ENCODE measurements around the gene C19orf38. TPM values are rescaled to one million over a fixed set of nuclear protein-coding genes. Genes with fewer than 3 reads are reported as not detected.

Gene C19orf38
- total and polyA plus RNA-seq, 2 donors (not counting 1 experiment from before 2014, with no cell fraction given) = 1.7 to 2.4 TPM

GRCh38 chr19:10852098-10852800, 4.0 kb downstream of the C19orf38 start:
- intact Hi-C loops (cut with micrococcal nuclease) = no loop called here
- WGBS (ENCODE audit: insufficient coverage) = 82% methylated on average over 5 of the region's 7 CpGs
- H4K20me1 ChIP-seq (ENCODE audit: control insufficient read depth, insufficient read depth, low read length, poor library complexity, severe bottlenecking) = no peaks in the 10 kb centered on the region
- peaks cover 0 to 10% (median 0%) of the 10 kb centered on the region in 4 experiments for H3K27me3 ChIP-seq (replicated peaks in 1 of 4; ENCODE audit: control extremely low read depth in 1 of 4, control insufficient read depth in 3 of 4, insufficient read depth in 4 of 4, low read length in 3 of 4)
- no peak overlapping the region for H3K4me3 ChIP-seq (ENCODE audit: control extremely low read depth in 1 of 5, extremely low read depth in 1 of 5, insufficient read depth in 1 of 5, low read depth in 2 of 5, low read length in 4 of 5)
- no peak overlapping the region for H3K27ac ChIP-seq (ENCODE audit: low read length in 2 of 2)
- Mint-ChIP-seq H3K9me3 (ENCODE audit: insufficient read depth) (no peaks in the 10 kb centered on the region), H3K27me3 (peaks cover 5% of the 10 kb centered on the region), H3K4me1 (peaks cover 3% of the 10 kb centered on the region), H3K27ac (no peak overlapping the region), H3K4me3 (no peak overlapping the region)
- no peaks in the 10 kb centered on the region for H3K79me2 ChIP-seq (ENCODE audit: control insufficient read depth, insufficient read depth, low read length)
- H3K9ac ChIP-seq (ENCODE audit: low read length) = no peak overlapping the region
- peaks cover 0 to 20% (median 0%) of the 10 kb centered on the region in 3 donors for H3K9me3 ChIP-seq (ENCODE audit: control extremely low read depth in 1 of 3, control insufficient read depth in 2 of 3, insufficient read depth in 1 of 3, low read length in 2 of 3)
- POLR2A ChIA-PET = no interaction called here
- DNase-seq (no peak), ATAC-seq (ENCODE audit: low read depth) (no peak)
- CTCF ChIA-PET = no interaction called here
- H3K4me2 ChIP-seq (replicated peaks; ENCODE audit: low read depth, low read length, poor library complexity, severe bottlenecking) = no peak overlapping the region
- H3K36me3 ChIP-seq (replicated peaks in 1 of 2; ENCODE audit: control extremely low read depth in 1 of 2, control insufficient read depth in 1 of 2, extremely low read depth in 1 of 2, insufficient read depth in 2 of 2, low read length in 1 of 2) = no peaks in the 10 kb centered on the region
- no peak overlapping the region for H2AFZ ChIP-seq (ENCODE audit: insufficient read depth, low read depth, low read length, poor library complexity, severe bottlenecking)
- TF ChIP-seq EZH2 (IDR thresholded peaks at IDR 0.05; ENCODE audit: borderline replicate concordance, insufficient read depth, low read depth, low read length, poor library complexity, severe bottlenecking) (no peak), CTCF (IDR thresholded peaks at IDR 0.05) (no peak)
- peaks cover 4 to 5% of the 10 kb centered on the region in 2 donors for H3K4me1 ChIP-seq (ENCODE audit: control insufficient read depth in 2 of 2, insufficient read depth in 2 of 2, low read length in 2 of 2)

GRCh38 chr19:10852941-10853340, 4.7 kb downstream of the C19orf38 start:
- POLR2A ChIA-PET = interaction anchor here (0.7 kb wide), 1 partner anchor 374 kb away, joined by 6 read pairs; no protein-coding TSS in a partner anchor
- no peak for DNase-seq
- Histone ChIP-seq H4K20me1 (ENCODE audit: control insufficient read depth, insufficient read depth, low read length, poor library complexity, severe bottlenecking) (no peaks in the 10 kb centered on the region), H3K9me3 (ENCODE audit: control extremely low read depth in 1 of 3, control insufficient read depth in 2 of 3, insufficient read depth in 1 of 3, low read length in 2 of 3) (peaks cover 0 to 13% (median 0%) of the 10 kb centered on the region in 3 donors), H3K27ac (ENCODE audit: low read length in 2 of 2) (no peak overlapping the region), H3K4me2 (replicated peaks; ENCODE audit: low read depth, low read length, poor library complexity, severe bottlenecking) (no peak overlapping the region), H3K79me2 (ENCODE audit: control insufficient read depth, insufficient read depth, low read length) (no peaks in the 10 kb centered on the region), H3K4me1 (ENCODE audit: control insufficient read depth in 2 of 2, insufficient read depth in 2 of 2, low read length in 2 of 2) (peaks cover 4 to 5% of the 10 kb centered on the region in 2 donors), H3K9ac (ENCODE audit: low read length) (no peak overlapping the region), H3K36me3 (replicated peaks in 1 of 2; ENCODE audit: control extremely low read depth in 1 of 2, control insufficient read depth in 1 of 2, extremely low read depth in 1 of 2, insufficient read depth in 2 of 2, low read length in 1 of 2) (no peaks in the 10 kb centered on the region), H2AFZ (ENCODE audit: insufficient read depth, low read depth, low read length, poor library complexity, severe bottlenecking) (no peak overlapping the region), H3K27me3 (replicated peaks in 1 of 4; ENCODE audit: control extremely low read depth in 1 of 4, control insufficient read depth in 3 of 4, insufficient read depth in 4 of 4, low read length in 3 of 4) (peaks cover 0 to 8% (median 0%) of the 10 kb centered on the region in 4 experiments), H3K4me3 (ENCODE audit: control extremely low read depth in 1 of 5, extremely low read depth in 1 of 5, insufficient read depth in 1 of 5, low read depth in 2 of 5, low read length in 4 of 5) (no peak overlapping the region)
- H3K4me1 Mint-ChIP-seq = peaks cover 3% of the 10 kb centered on the region
- no peak for ATAC-seq (ENCODE audit: low read depth)
- TF ChIP-seq CTCF (IDR thresholded peaks at IDR 0.05) (no peak), EZH2 (IDR thresholded peaks at IDR 0.05; ENCODE audit: borderline replicate concordance, insufficient read depth, low read depth, low read length, poor library complexity, severe bottlenecking) (no peak)
- no peaks in the 10 kb centered on the region for H3K9me3 Mint-ChIP-seq (ENCODE audit: insufficient read depth)
- WGBS (ENCODE audit: insufficient coverage) = 74% methylated on average over 4 of the region's 7 CpGs
- H3K27ac Mint-ChIP-seq = no peak overlapping the region
- intact Hi-C loops (cut with micrococcal nuclease) = no loop called here
- CTCF ChIA-PET = interaction anchor here (0.7 to 2.0 kb wide), 3 partner anchors 11 to 618 kb away, joined by 3 to 6 read pairs (median 3); no protein-coding TSS in a partner anchor
- H3K4me3 Mint-ChIP-seq = no peak overlapping the region
- H3K27me3 Mint-ChIP-seq = peaks cover 5% of the 10 kb centered on the region
